SK-N-MC (cell line): ENCODE data around the gene WDR82.

Experiments used
- EZH2 ChIP-seq: fragments of 200-600 bp; sonication (generic); IDR thresholded peaks from one replicate; pipeline ENCODE4 v1.6.1; 2017; ENCODE audit warnings: antibody characterized with exemption
- FOXP2 ChIP-seq: optimal IDR thresholded peaks from 2 replicates; pipeline ENCODE3; 2011; ENCODE audit warnings: mild to moderate bottlenecking, moderate library complexity; ENCODE audit not compliant: insufficient read depth; ENCODE audit errors: extremely low read length, control extremely low read depth
- POLR2AphosphoS5 ChIP-seq: IDR thresholded peaks from 2 replicates; pipeline ENCODE4 v1.6.1; 2012; ENCODE audit warnings: mild to moderate bottlenecking, low read depth, low read length, borderline replicate concordance

DNA sequence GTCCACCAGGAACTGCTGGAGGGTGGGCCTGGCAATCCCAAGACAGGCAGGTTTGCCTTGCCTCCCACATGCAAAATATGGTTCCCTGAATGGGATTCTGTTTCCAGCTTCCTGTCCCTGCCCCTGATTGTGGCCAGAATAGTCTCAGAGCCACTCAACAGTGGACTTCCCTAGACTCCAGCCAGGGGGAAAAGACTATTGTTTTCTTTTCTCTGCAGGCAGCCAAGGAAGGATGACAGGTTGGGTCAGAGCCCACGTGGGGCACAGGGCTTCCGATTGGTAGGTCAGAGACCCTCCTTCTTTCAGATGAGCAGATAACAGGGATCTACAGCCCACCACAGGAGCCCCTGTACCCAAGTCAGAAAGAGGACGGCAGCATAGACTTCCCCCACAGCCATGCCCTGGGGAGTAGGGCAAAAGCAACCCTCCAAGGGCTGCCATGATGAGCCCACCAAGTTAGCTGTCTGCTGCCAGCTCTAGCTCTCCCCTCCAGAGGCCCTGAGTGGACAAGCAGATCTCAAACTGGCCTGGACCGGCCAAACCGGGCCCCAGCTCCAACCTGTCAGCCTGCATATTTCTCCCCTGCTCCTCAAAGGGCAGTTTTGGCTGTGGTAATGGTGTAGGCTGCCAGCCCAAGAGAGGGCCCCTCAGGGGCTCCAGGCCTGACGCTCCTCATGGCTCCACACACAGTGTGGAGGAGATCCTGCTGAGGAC is 59.4 kb downstream of the WDR82 start:
- TF ChIP-seq POLR2AphosphoS5 (no peak), EZH2 (no peak), FOXP2 (no peak)
